HEK293 (cell line): ENCODE measurements around the gene WDR6.

ENCODE experiments used
- ZNF248 ChIP-seq: fragments of 450-650 bp; formaldehyde crosslinking; IDR thresholded peaks from 2 replicates; pipeline ENCODE4 v1.5.1; 2017; ENCODE audit warnings: missing biosample characterization, missing genetic modification characterization
- ZNF274 ChIP-seq, 2 experiments: fragments of 200-500 bp in 1 of 2; fragments of 450-650 bp in 1 of 2; sonication (Bioruptor generic) in 1 of 2; formaldehyde crosslinking in 1 of 2; IDR thresholded peaks; 2 replicates each; pipeline versions ENCODE4 v1.5.1 to v1.6.1; 2014 to 2016; ENCODE audit warnings: borderline replicate concordance in 1 of 2, inconsistent platforms in 1 of 2, low read length in 1 of 2, missing biosample characterization in 1 of 2, missing genetic modification characterization in 1 of 2
- ZNF423 ChIP-seq: fragments of 450-650 bp; formaldehyde crosslinking; IDR thresholded peaks from 2 replicates; pipeline ENCODE4 v1.5.1; 2016; ENCODE audit warnings: missing biosample characterization, missing genetic modification characterization
- ZNF544 ChIP-seq: fragments of 450-650 bp; formaldehyde crosslinking; IDR thresholded peaks from 2 replicates; pipeline ENCODE4 v1.5.0; 2017; ENCODE audit warnings: missing biosample characterization, missing genetic modification characterization
- TF ChIP-seq, protein P1 (sequence below): fragments of 450-650 bp; formaldehyde crosslinking; IDR thresholded peaks from 2 replicates; pipeline ENCODE4 v1.5.1; 2016; ENCODE audit warnings: missing biosample characterization, missing genetic modification characterization
- TF ChIP-seq, protein P2 (sequence below): fragments of 450-650 bp; formaldehyde crosslinking; IDR thresholded peaks from 2 replicates; pipeline ENCODE4 v1.5.1; 2016; ENCODE audit warnings: missing biosample characterization, missing genetic modification characterization
- TF ChIP-seq, protein P3 (sequence below): fragments of 450-650 bp; formaldehyde crosslinking; IDR thresholded peaks from 2 replicates; pipeline ENCODE4 v1.5.1; 2016; ENCODE audit warnings: missing biosample characterization, missing genetic modification characterization
- TF ChIP-seq, protein P4 (sequence below): fragments of 450-650 bp; formaldehyde crosslinking; conservative IDR thresholded peaks from 2 replicates; pipeline ENCODE4 v1.5.1; 2016; ENCODE audit warnings: low read depth, missing biosample characterization, missing genetic modification characterization

DNA sequence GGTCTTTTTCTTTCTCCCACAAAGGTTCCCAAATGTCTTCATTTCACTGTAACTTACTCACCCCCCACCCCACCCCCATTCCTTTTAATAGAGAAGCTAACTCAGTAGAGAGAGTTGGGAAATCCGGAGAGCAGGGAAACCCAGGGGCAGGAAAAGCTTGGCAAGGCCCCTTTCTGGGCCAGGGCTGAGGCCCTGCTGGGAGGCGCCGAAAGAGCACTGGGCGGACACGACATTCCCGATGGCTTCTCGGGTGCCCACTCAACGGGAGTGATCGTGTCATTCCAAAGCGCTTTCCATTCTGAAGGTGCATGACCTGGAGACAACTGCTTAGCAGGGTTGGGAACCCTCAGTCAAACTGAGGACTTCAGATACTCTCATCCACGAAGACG is 12.7 kb downstream of the WDR6 start:
- TF ChIP-seq ZNF274 (IDR thresholded peaks at IDR 0.05; ENCODE audit: low read length) (no peak), ZNF274 (tag by site-specific recombination; IDR thresholded peaks at IDR 0.05; ENCODE audit: borderline replicate concordance) (no peak), ZNF544 (tag by site-specific recombination) (no peak), ZNF423 (tag by site-specific recombination) (no peak), ZNF248 (tag by site-specific recombination) (no peak)
- TF ChIP-seq, protein P1, sequence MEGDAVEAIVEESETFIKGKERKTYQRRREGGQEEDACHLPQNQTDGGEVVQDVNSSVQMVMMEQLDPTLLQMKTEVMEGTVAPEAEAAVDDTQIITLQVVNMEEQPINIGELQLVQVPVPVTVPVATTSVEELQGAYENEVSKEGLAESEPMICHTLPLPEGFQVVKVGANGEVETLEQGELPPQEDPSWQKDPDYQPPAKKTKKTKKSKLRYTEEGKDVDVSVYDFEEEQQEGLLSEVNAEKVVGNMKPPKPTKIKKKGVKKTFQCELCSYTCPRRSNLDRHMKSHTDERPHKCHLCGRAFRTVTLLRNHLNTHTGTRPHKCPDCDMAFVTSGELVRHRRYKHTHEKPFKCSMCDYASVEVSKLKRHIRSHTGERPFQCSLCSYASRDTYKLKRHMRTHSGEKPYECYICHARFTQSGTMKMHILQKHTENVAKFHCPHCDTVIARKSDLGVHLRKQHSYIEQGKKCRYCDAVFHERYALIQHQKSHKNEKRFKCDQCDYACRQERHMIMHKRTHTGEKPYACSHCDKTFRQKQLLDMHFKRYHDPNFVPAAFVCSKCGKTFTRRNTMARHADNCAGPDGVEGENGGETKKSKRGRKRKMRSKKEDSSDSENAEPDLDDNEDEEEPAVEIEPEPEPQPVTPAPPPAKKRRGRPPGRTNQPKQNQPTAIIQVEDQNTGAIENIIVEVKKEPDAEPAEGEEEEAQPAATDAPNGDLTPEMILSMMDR (tag by site-specific recombination) = no peak
- TF ChIP-seq, protein P2, sequence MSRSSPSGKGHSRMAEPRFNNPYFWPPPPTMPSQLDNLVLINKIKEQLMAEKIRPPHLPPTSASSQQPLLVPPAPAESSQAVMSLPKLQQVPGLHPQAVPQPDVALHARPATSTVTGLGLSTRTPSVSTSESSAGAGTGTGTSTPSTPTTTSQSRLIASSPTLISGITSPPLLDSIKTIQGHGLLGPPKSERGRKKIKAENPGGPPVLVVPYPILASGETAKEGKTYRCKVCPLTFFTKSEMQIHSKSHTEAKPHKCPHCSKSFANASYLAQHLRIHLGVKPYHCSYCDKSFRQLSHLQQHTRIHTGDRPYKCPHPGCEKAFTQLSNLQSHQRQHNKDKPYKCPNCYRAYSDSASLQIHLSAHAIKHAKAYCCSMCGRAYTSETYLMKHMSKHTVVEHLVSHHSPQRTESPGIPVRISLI (tag by site-specific recombination) = no peak
- TF ChIP-seq, protein P3, sequence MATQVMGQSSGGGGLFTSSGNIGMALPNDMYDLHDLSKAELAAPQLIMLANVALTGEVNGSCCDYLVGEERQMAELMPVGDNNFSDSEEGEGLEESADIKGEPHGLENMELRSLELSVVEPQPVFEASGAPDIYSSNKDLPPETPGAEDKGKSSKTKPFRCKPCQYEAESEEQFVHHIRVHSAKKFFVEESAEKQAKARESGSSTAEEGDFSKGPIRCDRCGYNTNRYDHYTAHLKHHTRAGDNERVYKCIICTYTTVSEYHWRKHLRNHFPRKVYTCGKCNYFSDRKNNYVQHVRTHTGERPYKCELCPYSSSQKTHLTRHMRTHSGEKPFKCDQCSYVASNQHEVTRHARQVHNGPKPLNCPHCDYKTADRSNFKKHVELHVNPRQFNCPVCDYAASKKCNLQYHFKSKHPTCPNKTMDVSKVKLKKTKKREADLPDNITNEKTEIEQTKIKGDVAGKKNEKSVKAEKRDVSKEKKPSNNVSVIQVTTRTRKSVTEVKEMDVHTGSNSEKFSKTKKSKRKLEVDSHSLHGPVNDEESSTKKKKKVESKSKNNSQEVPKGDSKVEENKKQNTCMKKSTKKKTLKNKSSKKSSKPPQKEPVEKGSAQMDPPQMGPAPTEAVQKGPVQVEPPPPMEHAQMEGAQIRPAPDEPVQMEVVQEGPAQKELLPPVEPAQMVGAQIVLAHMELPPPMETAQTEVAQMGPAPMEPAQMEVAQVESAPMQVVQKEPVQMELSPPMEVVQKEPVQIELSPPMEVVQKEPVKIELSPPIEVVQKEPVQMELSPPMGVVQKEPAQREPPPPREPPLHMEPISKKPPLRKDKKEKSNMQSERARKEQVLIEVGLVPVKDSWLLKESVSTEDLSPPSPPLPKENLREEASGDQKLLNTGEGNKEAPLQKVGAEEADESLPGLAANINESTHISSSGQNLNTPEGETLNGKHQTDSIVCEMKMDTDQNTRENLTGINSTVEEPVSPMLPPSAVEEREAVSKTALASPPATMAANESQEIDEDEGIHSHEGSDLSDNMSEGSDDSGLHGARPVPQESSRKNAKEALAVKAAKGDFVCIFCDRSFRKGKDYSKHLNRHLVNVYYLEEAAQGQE (tag by site-specific recombination) = no peak
- TF ChIP-seq, protein P4, sequence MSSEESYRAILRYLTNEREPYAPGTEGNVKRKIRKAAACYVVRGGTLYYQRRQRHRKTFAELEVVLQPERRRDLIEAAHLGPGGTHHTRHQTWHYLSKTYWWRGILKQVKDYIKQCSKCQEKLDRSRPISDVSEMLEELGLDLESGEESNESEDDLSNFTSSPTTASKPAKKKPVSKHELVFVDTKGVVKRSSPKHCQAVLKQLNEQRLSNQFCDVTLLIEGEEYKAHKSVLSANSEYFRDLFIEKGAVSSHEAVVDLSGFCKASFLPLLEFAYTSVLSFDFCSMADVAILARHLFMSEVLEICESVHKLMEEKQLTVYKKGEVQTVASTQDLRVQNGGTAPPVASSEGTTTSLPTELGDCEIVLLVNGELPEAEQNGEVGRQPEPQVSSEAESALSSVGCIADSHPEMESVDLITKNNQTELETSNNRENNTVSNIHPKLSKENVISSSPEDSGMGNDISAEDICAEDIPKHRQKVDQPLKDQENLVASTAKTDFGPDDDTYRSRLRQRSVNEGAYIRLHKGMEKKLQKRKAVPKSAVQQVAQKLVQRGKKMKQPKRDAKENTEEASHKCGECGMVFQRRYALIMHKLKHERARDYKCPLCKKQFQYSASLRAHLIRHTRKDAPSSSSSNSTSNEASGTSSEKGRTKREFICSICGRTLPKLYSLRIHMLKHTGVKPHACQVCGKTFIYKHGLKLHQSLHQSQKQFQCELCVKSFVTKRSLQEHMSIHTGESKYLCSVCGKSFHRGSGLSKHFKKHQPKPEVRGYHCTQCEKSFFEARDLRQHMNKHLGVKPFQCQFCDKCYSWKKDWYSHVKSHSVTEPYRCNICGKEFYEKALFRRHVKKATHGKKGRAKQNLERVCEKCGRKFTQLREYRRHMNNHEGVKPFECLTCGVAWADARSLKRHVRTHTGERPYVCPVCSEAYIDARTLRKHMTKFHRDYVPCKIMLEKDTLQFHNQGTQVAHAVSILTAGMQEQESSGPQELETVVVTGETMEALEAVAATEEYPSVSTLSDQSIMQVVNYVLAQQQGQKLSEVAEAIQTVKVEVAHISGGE = no peak
